ENCODE measurements around the gene MBOAT2. TPM values are rescaled to one million over a fixed set of nuclear protein-coding genes. Genes with fewer than 3 reads are reported as not detected.

The MBOAT2 gene
- total and polyA plus RNA-seq, 2 experiments from 2014 or later: 15.9 to 22.7 TPM

GRCh38 chr2:8848328-8849100 is 155.0 kb downstream of the MBOAT2 start (continued):
- no peak for TF ChIP-seq CTCF (conservative IDR thresholded peaks at IDR 0.05; ENCODE audit: low read depth in 2 of 2)
- TF ChIP-seq ZNF331 (CRISPR knock-in tag; IDR thresholded peaks at IDR 0.05; ENCODE audit: low read depth): no peak
- no peak for TF ChIP-seq EZH2 (IDR thresholded peaks at IDR 0.05; ENCODE audit: low read depth, unreplicated experiment)
- TF ChIP-seq EZH2phosphoT487 (IDR thresholded peaks at IDR 0.05; ENCODE audit: unreplicated experiment): no peak
- TF ChIP-seq POLR2AphosphoS5 (IDR thresholded peaks at IDR 0.05; ENCODE audit: low read depth): no peak
- TF ChIP-seq ZNF114 (CRISPR knock-in tag; IDR thresholded peaks at IDR 0.05): no peak
- no peak for TF ChIP-seq NANOG (IDR thresholded peaks at IDR 0.05; ENCODE audit: borderline replicate concordance)
- TF ChIP-seq JUNB (IDR thresholded peaks at IDR 0.05; ENCODE audit: unreplicated experiment): no peak
- no peak for TF ChIP-seq CREB1 (CRISPR knock-in tag; IDR thresholded peaks at IDR 0.05; ENCODE audit: low read depth)
- TF ChIP-seq REST (IDR thresholded peaks at IDR 0.05; ENCODE audit: unreplicated experiment): no peak
- no peak for TF ChIP-seq STAT1 (IDR thresholded peaks at IDR 0.05; ENCODE audit: unreplicated experiment)

GRCh38 chr2:8847400-8847799 is 156.1 kb downstream of the MBOAT2 start:
- Histone ChIP-seq H3K9me2 (ENCODE audit: insufficient read depth) (peaks cover 2% of the 10 kb centered on the region; the same call in 1 of the 2 replicates), H3F3A (replicated peaks; ENCODE audit: low read depth) (no peaks in the 10 kb centered on the region), H3K36me3 (ENCODE audit: insufficient read depth) (no peaks in the 10 kb centered on the region), H4K20me1 (replicated peaks; ENCODE audit: insufficient read depth) (no peaks in the 10 kb centered on the region), H3K4me1 (ENCODE audit: insufficient read depth) (no peaks in the 10 kb centered on the region), H3K4me2 (no peak overlapping the region), H3K4me3 (no peak overlapping the region), H3K27ac (ENCODE audit: low read depth) (no peak overlapping the region), H3K79me2 (replicated peaks; ENCODE audit: insufficient read depth) (no peaks in the 10 kb centered on the region), H3K27me3 (ENCODE audit: insufficient read depth) (no peaks in the 10 kb centered on the region), H2AFZ (no peak overlapping the region)
- Mint-ChIP-seq H3K9me3 (no peaks in the 10 kb centered on the region), H3K4me1 (peaks cover 6% of the 10 kb centered on the region; the same call in 1 of the 3 replicates), H3K27ac (no peak overlapping the region), H3K27me3 (ENCODE audit: insufficient read depth, low read depth, poor library complexity) (no peaks in the 10 kb centered on the region), H3K36me3 (ENCODE audit: low read depth) (no peaks in the 10 kb centered on the region), H3K4me3 (no peak overlapping the region)
- TF ChIP-seq ZNF331 (CRISPR knock-in tag; IDR thresholded peaks at IDR 0.05; ENCODE audit: low read depth): no peak
- TF ChIP-seq STAT1 (IDR thresholded peaks at IDR 0.05; ENCODE audit: unreplicated experiment): no peak
- TF ChIP-seq POLR2AphosphoS5 (IDR thresholded peaks at IDR 0.05; ENCODE audit: low read depth): no peak
- no peak for TF ChIP-seq EZH2 (IDR thresholded peaks at IDR 0.05; ENCODE audit: low read depth, unreplicated experiment)
- no peak for TF ChIP-seq CREB1 (CRISPR knock-in tag; IDR thresholded peaks at IDR 0.05; ENCODE audit: low read depth)
- no peak for TF ChIP-seq EZH2phosphoT487 (IDR thresholded peaks at IDR 0.05; ENCODE audit: unreplicated experiment)
- ATAC-seq (no peak), DNase-seq (ENCODE audit: low spot score) (no peak)

Measured in GM23338 (cell line).